GM21528 (cell line): ENCODE data around the gene OR51V1.

Source experiments
- ATAC-seq: cut with Tn5 transposase; IDR thresholded peaks from one replicate; pipeline ENCODE4 v1.9.1; 2021; ENCODE audit warnings: mild to moderate bottlenecking, moderate library complexity; ENCODE audit not compliant: unreplicated experiment, low FRiP score

OR51V1 gene

DNA sequence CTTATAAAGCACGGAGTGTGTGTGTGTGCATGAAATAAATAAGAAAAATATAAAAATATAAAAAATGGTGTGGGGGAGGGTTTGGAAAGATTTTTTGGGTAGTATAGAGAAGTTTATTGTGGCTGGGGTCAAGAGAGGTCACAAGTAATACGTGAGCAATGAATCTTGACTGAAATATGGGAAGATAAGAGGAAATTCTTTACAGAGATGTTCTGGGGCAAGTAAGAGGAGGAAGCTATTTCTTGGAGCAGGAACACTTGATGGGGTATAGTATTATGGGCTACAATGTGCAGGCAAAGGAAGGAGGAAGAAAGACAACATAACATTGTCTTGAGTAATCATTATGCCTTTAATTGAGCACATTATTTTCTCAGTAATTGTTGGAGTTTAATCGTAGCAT is 31.7 kb upstream of the OR51V1 start:
- ATAC-seq, result no peak

DNA sequence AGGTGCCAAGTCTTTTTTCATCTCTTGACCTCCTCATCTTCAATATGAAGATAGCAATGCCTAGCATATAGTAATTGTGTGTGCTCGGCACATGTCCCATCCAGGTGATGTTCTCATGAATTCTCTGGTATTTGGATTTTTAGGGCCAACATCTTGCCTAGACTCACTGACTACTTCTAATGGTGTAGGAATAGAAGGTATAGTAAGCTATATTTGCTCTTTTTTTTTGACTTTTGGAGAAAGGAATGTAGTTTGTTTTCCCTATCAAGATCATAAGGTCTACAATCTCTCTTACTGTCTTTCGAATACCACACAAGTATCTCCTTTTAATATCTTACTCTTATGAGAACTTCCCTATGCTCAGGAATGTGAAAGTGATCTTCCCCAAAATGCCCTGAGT is 30.6 kb upstream of the OR51V1 start:
- ATAC-seq, result no peak

- no peak for ATAC-seq
Measured at GRCh38 chr11:5230266-5230665, 29.8 kb upstream of the OR51V1 start.

- ATAC-seq, result no peak
Measured at GRCh38 chr11:5229796-5230195, 29.3 kb upstream of the OR51V1 start.

DNA sequence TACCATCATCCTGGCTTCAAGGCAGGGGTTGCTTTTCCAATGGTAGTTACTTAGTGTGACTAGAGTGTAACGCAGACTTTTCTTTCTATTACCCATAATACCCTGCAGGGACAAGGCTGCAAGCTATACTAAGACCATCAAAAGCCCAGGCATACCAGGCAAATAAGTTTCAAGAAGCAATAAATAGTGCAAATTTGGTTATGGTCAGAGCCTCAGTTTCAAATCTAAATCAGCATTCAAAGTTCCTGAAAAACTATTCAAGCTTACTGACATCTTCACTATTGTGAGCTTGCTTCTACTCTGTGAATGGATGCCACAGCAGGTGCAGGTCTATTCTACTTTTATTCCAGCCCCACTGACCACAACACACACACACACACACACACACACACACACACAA is 28.9 kb upstream of the OR51V1 start:
- no peak for ATAC-seq

GRCh38 chr11:5228124-5228523 is 27.6 kb upstream of the OR51V1 start:
- ATAC-seq, result no peak

DNA sequence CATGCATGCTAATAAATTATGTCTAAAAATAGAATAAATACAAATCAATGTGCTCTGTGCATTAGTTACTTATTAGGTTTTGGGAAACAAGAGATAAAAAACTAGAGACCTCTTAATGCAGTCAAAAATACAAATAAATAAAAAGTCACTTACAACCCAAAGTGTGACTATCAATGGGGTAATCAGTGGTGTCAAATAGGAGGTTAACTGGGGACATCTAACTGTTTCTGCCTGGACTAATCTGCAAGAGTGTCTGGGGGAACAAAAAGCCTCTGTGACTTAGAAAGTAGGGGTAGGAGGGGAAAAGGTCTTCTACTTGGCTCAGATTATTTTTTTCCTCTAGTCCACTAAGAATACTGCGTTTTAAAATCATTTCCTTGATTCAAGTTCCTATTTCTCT is 27.2 kb upstream of the OR51V1 start:
- no peak for ATAC-seq

- ATAC-seq, result no peak
Measured at GRCh38 chr11:5226732-5227310, 26.3 kb upstream of the OR51V1 start, which contains the start of gene HBB. TSS of gene HBB (minus strand) at chr11:5227071. CDS start at chr11:5227021, 50 bp downstream.

GRCh38 chr11:5225480-5225871 is 25.0 kb upstream of the OR51V1 start:
- ATAC-seq, result no peak

GRCh38 chr11:5224538-5225479 is 24.3 kb upstream of the OR51V1 start:
- no peak for ATAC-seq

- ATAC-seq, result no peak
Measured at GRCh38 chr11:5223686-5224085, 23.2 kb upstream of the OR51V1 start.

DNA sequence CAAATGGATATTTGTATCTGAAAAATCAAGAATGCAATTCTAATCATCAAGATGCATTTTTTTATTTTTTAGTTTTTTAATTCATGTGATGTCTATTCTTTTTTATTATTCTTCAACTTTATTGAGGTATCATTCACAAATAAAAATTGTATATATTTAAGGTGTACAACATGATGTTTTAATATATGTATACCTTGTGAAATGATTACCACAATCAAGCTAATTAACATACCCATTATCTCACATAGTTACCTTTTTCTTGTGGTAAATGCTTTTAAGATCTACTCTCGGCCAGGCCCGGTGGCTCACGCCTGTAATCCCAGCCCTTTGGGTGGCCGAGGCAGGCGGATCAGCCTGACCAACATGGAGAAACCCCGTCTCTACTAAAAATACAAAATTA is 22.7 kb upstream of the OR51V1 start:
- ATAC-seq, result no peak

GRCh38 chr11:5210376-5210885 is 9.9 kb upstream of the OR51V1 start:
- no peak for ATAC-seq

DNA sequence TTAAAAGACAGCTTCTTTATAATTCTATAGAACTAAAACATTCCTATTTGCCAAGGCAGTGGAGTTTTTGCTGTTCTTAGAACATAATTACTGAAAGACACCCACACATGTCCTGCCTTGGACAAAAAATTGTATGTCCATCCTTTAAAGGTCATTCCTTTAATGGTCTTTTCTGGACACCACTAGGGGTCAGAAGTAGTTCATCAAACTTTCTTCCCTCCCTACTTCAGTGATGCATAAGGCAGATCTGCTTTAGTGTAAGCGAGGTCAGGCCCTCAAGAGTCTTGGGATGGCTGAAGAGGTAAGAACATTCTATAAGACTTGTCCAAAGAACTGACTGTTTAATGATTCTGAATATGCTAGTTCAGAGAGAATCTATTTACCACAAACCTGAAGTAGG is 4.3 kb upstream of the OR51V1 start:
- ATAC-seq, result no peak

DNA sequence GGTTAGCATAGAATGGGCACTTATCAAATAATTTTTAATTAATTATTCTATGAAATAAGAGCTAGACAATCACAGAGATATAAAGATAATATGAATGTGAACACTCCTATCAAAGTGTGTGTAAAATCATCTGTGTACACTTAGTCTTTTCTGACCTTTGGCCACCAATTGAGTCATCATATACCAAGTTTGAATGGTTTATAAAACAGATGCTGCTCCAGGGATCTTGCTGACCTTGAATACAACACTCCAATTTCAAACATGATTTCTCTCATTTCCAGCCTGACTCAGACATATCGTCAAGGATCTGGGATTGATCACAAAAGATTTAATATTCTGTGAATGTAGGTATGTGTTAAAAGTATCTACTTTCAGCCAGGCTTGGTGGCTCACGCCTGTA is 2.9 kb upstream of the OR51V1 start:
- no peak for ATAC-seq

- ATAC-seq, result no peak
Measured at GRCh38 chr11:5198285-5198684, 2.2 kb downstream of the OR51V1 start.

DNA sequence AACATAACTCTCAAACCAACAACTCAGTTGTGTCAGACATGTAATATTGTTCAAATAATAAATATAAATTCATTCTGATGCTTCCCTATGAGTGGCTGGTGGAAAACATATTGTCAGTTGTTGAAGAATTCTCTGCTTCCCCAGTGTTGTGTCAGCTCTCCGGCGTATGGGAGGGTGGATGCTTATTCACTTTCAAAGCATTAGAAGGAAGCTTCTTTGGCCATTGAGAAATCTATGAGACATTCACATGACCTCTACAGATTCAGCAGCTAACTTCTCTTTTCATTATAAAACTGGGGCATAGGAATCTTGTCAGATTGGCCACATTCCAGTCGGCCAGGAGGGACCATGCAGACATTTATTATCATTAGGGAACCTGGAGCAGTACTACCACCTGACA is 2.9 kb downstream of the OR51V1 start:
- no peak for ATAC-seq

DNA sequence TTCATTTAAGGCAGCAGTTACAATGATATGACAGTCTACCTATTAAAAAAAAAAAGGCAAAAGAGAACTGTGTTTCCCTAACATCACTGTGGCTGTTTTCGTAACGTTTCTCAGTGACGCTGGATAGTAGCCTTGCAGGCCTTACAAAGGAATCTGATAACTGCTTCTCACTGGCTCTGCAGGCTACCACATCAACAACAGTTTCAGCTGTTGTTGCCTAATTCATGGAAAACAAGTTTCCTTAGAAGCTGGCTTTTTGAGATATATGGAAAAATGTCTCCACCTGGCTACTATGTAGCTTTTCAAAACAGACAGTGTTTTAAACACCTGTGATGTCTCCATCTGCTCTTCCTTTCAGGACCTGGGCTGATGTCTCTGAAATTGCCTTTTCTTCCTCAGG is 3.8 kb downstream of the OR51V1 start:
- no peak for ATAC-seq

DNA sequence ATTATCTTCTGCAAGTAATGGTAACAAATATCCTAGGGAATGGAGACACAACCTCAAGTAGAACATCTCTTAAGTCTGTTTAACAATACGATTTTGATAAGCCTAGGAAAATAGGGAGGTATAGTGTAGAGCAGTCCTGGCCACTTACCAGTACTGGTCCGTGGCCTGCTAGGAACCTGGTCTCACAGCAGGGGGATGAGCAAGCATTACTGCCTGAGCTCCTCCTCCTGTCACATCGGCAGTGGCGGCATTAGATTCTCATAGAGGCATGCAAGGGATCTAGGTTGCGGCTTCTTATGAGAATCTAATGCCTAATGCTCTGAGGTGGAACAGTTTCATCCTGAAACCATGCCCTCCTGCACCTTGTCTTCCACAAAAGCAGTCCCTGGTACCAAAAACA is 4.4 kb downstream of the OR51V1 start:
- no peak for ATAC-seq

GRCh38 chr11:5192738-5193137 is 7.7 kb downstream of the OR51V1 start:
- no peak for ATAC-seq

DNA sequence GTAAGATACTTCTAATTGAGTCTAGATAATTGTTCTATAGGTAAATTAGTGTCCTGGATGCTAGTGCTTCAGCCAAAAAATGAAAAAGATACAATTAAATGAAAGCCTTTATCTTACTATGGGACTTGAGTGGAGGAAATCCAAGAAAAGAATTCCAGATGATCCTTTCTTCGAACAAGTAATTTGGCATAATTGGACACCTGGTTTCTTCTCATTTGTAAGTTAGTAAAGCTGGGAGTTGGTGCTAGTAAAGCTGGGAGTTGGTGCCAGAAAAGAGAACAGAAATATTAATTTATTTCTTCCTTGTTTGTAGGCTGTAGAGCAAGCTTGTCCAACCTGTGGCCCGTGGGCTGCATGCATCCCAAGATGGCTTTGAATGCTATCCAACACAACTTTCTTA is 12.3 kb downstream of the OR51V1 start:
- ATAC-seq, result no peak
